Measurements from ENCODE around the gene ROCK2. TPM values are rescaled to one million over a fixed set of nuclear protein-coding genes. Genes with fewer than 3 reads are reported as not detected.

The ROCK2 gene
- total and polyA plus RNA-seq, 2 donors (not counting 1 experiment from before 2014, with no cell fraction given) = 2.3 to 30.2 TPM

- Histone ChIP-seq H3K4me2 (replicated peaks; ENCODE audit: low read depth, low read length, poor library complexity, severe bottlenecking) (peak overlapping the region; percentile 94), H2AFZ (ENCODE audit: insufficient read depth, low read depth, low read length, poor library complexity, severe bottlenecking) (peak overlapping the region; percentile 95), H3K27ac (ENCODE audit: low read length in 2 of 2) (no peak overlapping the region), H3K27me3 (replicated peaks in 1 of 4; ENCODE audit: control extremely low read depth in 1 of 4, control insufficient read depth in 3 of 4, insufficient read depth in 4 of 4, low read length in 3 of 4) (peaks cover 0 to 13% (median 2%) of the 10 kb centered on the region in 4 experiments), H3K36me3 (replicated peaks in 1 of 2; ENCODE audit: control extremely low read depth in 1 of 2, control insufficient read depth in 1 of 2, extremely low read depth in 1 of 2, insufficient read depth in 2 of 2, low read length in 1 of 2) (no peaks in the 10 kb centered on the region), H3K4me1 (ENCODE audit: control insufficient read depth in 2 of 2, insufficient read depth in 2 of 2, low read length in 2 of 2) (peaks cover 24 to 38% of the 10 kb centered on the region in 2 donors), H4K20me1 (ENCODE audit: control insufficient read depth, insufficient read depth, low read length, poor library complexity, severe bottlenecking) (no peaks in the 10 kb centered on the region), H3K9ac (ENCODE audit: low read length) (peak overlapping the region; percentile 76), H3K9me3 (ENCODE audit: control extremely low read depth in 1 of 3, control insufficient read depth in 2 of 3, insufficient read depth in 1 of 3, low read length in 2 of 3) (no peaks in the 10 kb centered on the region), H3K4me3 (ENCODE audit: control extremely low read depth in 1 of 5, extremely low read depth in 1 of 5, insufficient read depth in 1 of 5, low read depth in 2 of 5, low read length in 4 of 5) (peak overlapping the region; percentile 22 to 72 (median 55)), H3K79me2 (ENCODE audit: control insufficient read depth, insufficient read depth, low read length) (no peaks in the 10 kb centered on the region)
- intact Hi-C loops (cut with micrococcal nuclease) = loop anchor here (5.0 kb wide), 1 partner anchor 64 kb away; no protein-coding TSS in a partner anchor
- H3K4me3 Mint-ChIP-seq = peak overlapping the region; percentile 93
- 40% methylated on average over 21 of the region's 25 CpGs for whole genome bisulfite sequencing (ENCODE audit: insufficient coverage)
- peak overlapping the region; percentile 78 for H3K27ac Mint-ChIP-seq
- H3K9me3 Mint-ChIP-seq (ENCODE audit: insufficient read depth) = no peaks in the 10 kb centered on the region
- peaks cover 33% of the 10 kb centered on the region for H3K4me1 Mint-ChIP-seq
- DNase-seq (peak; percentile 46), ATAC-seq (ENCODE audit: low read depth) (no peak)
- TF ChIP-seq CTCF (IDR thresholded peaks at IDR 0.05) = no peak
- TF ChIP-seq EZH2 (IDR thresholded peaks at IDR 0.05; ENCODE audit: borderline replicate concordance, insufficient read depth, low read depth, low read length, poor library complexity, severe bottlenecking) = no peak
- ChIA-PET CTCF (interaction anchor here (0.7 to 6.3 kb wide), 38 partner anchors 12 to 648 kb away, joined by 3 to 59 read pairs (median 5); partner anchors contain the start of genes E2F6 and SLC66A3), POLR2A (interaction anchor here (0.6 to 2.0 kb wide), 4 partner anchors 22 to 313 kb away, joined by 4 to 11 read pairs (median 5); partner anchors contain the start of gene SLC66A3)
- peaks cover 29% of the 10 kb centered on the region for H3K27me3 Mint-ChIP-seq
Measured at GRCh38 chr2:11133238-11133935, 211.0 kb downstream of the ROCK2 start.
